SH-SY5Y (cell line): ENCODE results near the gene OTUD5.

ENCODE experiments used
- GATA2 ChIP-seq: IDR thresholded peaks from 2 replicates; pipeline ENCODE4 v1.6.1; 2011; ENCODE audit warnings: mild to moderate bottlenecking, low read depth, low read length
- GATA3 ChIP-seq: IDR thresholded peaks from 2 replicates; pipeline ENCODE4 v1.6.1; 2011; ENCODE audit warnings: low read depth, mild to moderate bottlenecking, low read length, moderate library complexity

- TF ChIP-seq GATA3 = no peak
- TF ChIP-seq GATA2 = no peak
Observed at GRCh38 chrX:48904180-48904579, 53.2 kb downstream of the OTUD5 start.
